ENCODE data around the gene GPRASP2.
"Not testable (repeated sequence)": the region's sequence is repeated elsewhere in the genome, so short reads cannot be mapped to it uniquely, and the experiment has no call there.

The GPRASP2 gene

DNA sequence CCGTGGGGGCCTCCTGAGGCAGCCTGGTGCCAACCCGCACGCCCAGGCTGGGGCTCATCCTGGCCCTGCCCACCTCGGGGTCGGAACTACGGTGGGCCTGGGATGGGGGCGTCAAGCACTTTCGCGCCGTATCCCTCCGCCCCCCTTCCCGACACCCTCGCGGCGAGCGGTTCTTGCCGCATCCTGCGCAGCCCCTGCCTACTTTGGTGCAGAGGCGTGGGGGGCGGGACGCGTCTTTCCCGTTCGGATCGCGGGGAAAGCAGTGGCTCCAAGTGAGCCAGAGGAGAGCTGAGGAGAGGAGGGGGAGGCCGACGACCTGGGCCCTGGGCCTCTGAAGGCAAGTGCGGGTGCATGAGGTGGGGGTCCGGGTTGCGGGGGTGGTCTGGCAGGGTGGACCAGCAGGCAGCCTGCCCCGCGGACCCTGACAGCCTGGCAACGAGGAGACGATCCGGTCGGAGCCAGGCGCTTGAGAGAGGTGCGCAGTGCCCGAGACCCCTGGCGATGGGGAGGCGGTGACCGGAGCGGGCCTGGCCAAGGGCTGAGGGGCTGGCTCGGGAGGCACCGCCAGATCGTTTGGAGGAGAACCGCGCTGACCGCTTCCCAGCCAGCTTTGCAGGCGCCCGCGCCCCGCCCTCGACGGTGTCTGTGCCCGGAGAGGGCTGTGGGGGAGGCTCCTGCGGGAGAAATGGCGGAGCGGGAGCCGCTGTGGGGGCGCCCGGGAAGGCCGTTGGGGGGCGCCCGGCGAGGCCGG lies at the start of gene GPRASP2:
Gene GPRASP2, plus strand, starts transcription at position 233 of the 751 bp plus-strand sequence. CDS start 2,422 bp downstream, outside the sequence.
- in situ Hi-C loops (cut with MboI; ENCODE audit: low pct_unique_long_range_greater_than_20kb, low sequenced_read_pairs), result no loop called here
- peak; percentile 57 for DNase-seq

DNA sequence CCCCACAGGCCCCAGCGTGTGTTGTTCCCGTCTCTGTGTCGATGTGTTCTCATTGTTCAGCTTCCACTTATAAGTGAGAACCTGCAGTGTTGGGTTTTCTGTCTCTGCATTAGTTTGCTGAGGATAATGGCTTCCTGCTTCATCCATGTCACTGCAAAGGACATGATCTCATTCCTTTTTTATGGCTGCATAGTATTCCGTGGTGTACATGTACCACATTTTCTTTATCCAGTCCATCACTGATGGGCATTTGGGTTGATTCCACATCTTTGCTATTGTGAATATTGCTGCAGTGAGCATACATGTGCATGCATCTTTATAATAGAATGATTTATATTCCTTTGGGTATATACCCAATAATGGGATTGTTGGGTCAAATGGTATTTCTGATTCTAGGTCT lies 48.4 kb upstream of the GPRASP2 start:
- in situ Hi-C loops (cut with MboI; ENCODE audit: low pct_unique_long_range_greater_than_20kb, low sequenced_read_pairs); DNase-seq: not testable (repeated sequence)

DNA sequence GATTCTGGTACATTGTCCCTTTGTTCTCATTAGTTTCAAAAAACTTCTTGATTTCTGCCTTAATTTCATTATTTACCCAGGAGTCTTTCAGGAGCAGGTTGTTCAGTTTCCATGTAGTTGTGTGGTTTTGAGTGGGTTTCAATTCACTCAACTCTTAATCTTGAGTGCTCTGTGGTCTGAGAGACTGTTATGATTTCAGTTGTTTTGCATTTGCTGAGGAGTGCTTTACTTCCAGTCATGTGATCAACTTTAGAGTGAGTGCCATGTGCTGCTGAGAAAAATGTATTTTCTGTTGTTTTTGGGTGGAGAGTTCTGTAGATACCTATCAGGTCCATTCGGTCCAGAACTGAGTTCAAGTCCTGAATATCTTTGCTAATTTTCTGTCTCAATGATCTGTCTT lies 45.2 kb upstream of the GPRASP2 start:
- in situ Hi-C loops (cut with MboI; ENCODE audit: low pct_unique_long_range_greater_than_20kb, low sequenced_read_pairs); DNase-seq: not testable (repeated sequence)

DNA sequence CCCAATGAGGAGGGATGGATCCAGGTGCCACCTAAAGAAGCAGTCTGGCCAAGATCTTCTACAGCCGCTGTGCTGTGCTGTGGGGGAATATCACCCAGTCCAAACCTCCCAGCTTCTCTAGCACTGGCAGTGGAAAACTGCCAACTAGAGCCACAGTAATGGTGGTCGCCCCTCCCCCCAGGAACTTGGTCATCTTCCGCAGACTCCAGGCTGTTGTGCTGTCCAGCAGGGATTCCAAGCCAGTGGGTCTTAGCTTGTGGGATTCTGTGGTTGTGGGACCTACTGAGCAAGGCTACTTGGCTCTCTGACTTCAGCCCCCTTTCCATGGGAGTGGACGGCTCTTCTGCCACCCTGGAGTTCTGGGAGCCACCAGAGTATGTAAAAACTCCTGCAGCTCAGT lies 42.7 kb upstream of the GPRASP2 start:
- in situ Hi-C loops (cut with MboI; ENCODE audit: low pct_unique_long_range_greater_than_20kb, low sequenced_read_pairs), result no loop called here
- no peak for DNase-seq

DNA sequence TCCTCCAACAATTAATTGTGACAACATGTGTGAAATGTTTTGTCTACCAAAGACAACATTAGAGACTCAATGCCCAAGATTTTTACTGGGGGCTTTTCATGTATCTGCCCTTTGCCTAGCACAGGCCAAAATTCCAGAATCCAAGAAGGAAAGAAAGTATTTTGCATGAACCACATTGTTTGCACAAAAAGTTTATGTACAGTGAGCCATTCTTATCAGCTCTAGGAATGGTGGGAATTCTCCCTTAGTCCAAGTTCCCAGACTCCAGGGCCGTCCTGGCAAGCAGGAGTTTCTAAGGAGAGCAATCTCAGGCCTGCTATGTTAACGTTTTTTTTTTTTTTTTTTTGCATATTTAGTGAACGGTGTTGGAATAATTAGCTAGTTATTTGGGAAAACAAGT lies 39.4 kb upstream of the GPRASP2 start:
- no peak for DNase-seq
- in situ Hi-C loops (cut with MboI; ENCODE audit: low pct_unique_long_range_greater_than_20kb, low sequenced_read_pairs), result no loop called here

DNA sequence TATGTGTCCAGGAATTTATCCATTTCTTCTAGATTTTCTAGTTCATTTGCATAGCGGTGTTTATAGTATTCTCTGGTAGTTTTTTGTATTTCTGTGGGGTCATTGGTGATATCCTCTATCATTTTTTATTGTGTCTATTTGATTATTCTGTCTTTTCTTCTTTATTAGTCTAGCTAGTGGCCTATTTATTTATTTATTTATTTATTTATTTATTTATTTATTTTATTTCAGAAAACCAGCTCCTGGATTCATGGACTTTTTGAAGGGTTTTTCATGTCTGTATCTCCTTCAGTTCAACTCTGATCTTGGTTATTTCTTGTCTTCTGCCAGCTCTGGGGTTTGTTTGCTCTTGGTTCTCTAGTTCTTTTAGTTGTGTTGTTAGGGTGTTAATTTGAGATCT lies 34.8 kb upstream of the GPRASP2 start:
- DNase-seq; in situ Hi-C loops (cut with MboI; ENCODE audit: low pct_unique_long_range_greater_than_20kb, low sequenced_read_pairs): not testable (repeated sequence)

DNA sequence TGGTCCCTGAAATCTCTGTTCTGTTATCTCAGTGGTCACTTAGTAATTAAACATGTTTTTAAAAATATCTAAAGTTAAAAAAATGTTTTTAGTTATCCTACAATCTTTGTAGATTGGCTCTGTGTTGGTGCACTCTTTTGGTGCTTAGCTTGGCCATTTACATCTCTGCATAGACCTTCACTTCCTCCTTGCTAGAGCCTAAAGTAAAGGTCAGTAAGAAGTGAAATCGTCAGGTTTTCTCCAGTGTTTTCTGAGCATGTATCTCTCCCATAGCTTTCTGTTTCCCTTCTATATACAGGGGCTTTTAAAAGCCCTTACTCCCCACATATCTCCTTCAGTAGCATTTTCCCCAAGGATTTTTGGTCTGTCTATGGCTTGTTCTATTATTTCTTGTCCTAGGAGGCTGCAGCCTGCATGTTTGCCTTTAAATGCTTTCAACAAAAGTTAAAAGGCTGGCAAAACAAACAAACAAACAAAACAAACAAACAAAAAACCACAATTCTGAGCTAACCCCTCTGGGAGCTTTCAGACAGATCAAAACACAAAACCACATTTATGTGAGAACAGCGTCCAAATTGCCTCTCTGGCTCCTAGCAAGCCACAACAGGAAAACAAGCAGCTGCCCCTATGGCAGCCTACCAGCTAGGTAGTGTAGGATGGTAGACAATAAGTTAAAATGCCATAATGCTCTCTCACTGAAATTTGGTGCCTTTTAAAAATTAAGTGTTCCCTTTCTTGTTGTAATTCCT lies 27.3 kb upstream of the GPRASP2 start:
- DNase-seq, result peak; percentile 36
- in situ Hi-C loops (cut with MboI; ENCODE audit: low pct_unique_long_range_greater_than_20kb, low sequenced_read_pairs), result no loop called here

DNA sequence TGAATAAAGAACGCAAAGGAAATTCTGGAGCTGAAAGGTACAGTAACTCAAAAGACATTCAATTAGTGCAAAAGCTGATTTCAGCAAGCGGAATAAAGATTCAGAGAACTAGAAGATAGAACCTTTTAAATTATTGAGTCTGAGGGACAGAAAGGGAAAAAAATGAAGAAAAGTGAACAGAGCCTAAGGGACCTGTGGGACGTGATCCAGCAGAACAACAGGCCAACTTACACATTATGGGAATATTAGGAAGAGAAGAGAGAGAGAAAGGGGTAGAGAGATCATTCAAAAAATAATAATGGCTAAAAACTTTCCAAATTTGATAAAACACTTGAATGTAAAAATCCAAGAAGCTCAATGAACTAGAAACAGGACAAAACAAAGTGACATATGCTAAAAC lies 17.5 kb upstream of the GPRASP2 start:
- in situ Hi-C loops (cut with MboI; ENCODE audit: low pct_unique_long_range_greater_than_20kb, low sequenced_read_pairs), result no loop called here

DNA sequence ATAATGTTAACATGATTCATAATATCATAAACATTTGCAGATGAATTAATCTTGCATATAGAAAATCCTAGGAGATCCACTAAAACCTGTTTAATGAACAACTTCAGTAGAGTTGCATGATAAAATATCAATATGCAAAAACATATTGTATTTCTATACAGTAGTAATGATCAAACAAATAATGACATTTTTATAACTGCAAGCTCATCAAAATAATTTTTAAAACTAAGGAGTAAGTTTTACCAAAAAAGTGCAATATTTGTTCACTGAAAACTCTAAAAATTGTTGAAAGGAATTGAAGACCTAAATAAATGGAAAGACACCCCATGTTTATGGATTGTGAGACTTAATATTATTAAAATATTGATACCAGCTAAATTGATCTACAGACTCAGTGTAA lies 15.9 kb upstream of the GPRASP2 start:
- in situ Hi-C loops (cut with MboI; ENCODE audit: low pct_unique_long_range_greater_than_20kb, low sequenced_read_pairs), result no loop called here
- DNase-seq, result no peak

More for the DNA sequence above, 17.5 kb upstream of the GPRASP2 start:
- DNase-seq, result no peak

DNA sequence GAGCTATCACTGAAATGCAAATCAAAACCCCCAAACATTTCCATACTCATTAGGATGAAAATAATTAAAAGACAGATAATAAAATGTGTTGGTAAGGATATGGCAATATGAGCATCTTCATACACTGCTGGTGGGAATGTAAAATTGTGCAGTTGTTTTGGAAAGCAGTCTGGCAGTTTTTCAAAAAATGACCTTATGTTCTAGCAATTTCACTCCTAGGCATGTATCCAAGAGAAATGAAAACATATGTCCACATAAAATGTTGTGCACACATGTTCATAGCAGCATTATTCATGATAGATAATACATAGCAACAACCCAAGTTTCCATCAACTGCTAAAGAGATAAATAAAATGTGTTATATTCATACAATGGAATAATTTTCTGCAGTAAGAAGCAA lies 14.8 kb upstream of the GPRASP2 start:
- DNase-seq, result no peak
- in situ Hi-C loops (cut with MboI; ENCODE audit: low pct_unique_long_range_greater_than_20kb, low sequenced_read_pairs), result no loop called here

DNA sequence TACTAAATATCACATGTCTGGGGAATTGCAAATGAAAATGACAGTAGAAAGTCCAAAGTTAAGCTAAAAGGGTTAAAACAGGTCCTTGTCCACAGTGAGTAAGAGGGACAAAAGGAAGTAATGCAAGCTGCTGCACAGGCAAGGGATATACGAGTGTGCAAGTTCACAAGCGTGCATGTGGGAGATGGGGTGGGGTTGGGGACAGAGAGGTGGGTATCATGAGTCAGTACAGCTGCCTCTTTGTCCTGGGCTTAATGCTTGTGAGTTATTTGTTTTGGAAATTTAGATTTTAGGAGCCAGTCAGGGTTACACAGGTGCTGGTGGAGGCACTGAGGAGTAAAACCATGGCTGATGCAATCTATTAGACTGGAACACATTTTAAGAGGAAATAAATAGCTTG lies 3.3 kb upstream of the GPRASP2 start:
- in situ Hi-C loops (cut with MboI; ENCODE audit: low pct_unique_long_range_greater_than_20kb, low sequenced_read_pairs), result no loop called here
- DNase-seq, result no peak

DNA sequence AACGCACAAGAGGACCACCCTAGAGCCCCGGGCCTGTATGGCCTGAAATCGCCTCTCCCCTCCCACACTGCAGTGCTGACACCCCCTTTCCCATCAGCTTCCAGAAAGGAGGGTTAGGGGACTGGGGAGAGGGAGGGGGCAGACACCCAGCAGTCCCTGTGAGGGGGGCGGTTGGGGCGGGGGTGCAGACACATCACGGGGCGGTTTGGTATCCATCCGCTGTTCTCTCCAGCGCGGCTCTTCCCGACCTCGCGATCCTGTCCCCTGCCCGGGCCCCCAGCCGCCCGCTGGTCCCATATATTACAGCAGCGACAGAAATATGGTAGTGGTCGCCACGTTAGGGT lies 404 bp upstream of the GPRASP2 start:
- DNase-seq, result no peak

DNA sequence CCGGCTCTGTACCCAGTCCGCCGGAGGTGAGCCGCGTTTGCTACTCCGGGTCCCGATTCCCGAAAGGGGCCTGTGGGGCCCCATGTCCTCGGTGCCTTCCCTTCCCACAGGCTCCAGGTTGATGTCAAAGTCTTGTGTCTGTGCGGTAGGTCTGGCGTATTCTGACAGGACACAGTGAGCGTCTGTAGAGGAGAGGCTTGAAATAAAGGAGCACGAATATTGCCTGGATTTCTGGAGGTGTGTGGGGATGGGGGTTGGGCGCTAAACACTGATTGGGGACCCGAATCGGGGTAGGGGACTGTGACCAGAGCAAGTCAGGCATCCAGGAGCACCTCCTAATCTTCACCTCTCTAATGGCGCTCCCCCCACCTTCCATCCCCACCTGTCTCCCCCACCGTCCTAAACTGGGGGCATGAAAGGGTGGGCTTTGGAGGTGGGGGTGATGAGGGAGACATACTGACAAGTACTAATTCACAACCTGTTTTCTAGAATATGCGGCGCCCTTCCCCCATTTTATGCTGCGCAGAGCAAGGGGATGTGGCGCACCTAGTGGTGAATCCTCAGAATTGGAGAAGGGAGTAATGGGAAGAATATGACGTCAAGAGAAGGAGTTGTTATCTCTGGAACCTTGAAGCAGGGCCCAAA lies 855 bp downstream of the GPRASP2 start:
- in situ Hi-C loops (cut with MboI; ENCODE audit: low pct_unique_long_range_greater_than_20kb, low sequenced_read_pairs), result no loop called here
- peak; percentile 84 for DNase-seq

More for the DNA sequence above, 404 bp upstream of the GPRASP2 start:
- in situ Hi-C loops (cut with MboI; ENCODE audit: low pct_unique_long_range_greater_than_20kb, low sequenced_read_pairs), result no loop called here

DNA sequence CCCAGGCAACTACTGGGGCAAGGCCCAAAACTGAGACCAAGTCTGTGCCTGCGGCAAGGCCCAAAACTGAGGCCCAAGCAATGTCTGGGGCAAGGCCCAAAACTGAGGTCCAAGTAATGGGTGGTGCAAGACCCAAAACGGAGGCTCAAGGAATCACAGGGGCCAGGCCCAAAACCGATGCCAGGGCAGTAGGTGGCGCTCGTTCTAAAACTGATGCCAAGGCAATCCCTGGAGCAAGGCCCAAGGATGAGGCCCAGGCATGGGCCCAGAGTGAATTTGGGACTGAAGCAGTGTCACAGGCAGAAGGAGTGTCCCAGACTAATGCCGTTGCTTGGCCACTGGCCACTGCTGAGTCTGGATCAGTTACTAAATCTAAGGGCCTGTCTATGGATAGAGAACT lies 2.7 kb downstream of the GPRASP2 start:
- DNase-seq, result no peak
- in situ Hi-C loops (cut with MboI; ENCODE audit: low pct_unique_long_range_greater_than_20kb, low sequenced_read_pairs), result no loop called here

DNA sequence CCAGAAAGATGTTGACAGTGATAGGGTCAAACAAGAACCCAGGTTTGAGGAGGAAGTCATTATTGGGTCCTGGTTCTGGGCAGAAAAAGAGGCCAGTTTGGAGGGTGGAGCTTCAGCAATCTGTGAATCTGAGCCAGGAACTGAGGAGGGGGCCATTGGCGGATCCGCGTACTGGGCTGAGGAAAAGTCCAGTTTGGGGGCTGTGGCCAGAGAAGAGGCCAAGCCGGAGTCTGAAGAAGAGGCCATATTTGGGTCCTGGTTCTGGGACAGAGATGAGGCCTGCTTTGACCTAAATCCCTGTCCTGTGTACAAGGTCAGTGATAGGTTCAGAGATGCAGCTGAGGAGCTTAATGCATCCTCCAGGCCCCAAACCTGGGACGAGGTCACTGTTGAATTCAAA lies 3.7 kb downstream of the GPRASP2 start:
- in situ Hi-C loops (cut with MboI; ENCODE audit: low pct_unique_long_range_greater_than_20kb, low sequenced_read_pairs), result no loop called here
- DNase-seq, result no peak

DNA sequence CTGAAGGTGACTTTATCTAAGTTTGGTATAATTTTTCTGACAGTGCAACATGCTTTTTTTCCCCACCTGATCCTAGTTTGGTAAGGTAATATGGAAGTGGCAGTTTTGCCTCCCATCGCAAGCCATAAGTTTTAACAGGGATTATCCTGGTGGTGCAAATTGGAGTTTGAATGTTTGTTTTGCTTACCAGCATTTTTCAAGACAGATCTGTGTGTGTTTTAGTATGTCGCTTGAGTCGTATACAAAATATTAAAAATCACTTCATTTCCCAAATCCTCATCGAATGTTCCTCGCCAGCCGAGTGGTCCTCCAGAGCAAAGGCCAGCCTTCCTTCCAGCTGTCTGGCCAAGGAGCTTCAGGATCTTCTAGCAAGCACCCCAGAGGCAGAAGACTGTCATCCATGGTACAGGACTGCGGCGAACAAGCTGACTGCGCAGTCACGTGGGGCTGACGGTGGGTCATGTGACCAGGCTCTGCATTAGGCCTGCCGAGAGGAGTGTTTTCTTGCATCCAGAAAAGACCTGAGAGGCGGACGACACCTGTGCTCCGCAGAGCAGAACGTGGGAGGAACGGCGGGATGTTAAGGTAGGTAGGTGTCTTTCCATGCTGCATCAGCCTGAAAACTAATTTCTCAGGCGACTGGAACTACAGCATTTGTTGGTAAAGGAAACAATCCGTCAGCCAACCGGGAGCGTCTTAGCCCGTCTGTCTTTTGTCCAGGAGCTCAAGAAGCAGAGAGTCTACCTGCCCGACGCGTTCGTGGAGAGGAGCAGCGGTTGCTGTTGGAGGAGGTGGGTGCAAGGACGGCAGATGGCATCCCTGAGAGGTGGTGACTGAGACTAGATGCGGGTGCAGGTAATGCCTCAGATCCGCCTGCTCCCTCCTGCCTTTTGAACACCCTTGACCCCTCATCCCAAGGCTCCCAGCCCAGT lies 8.3 kb downstream of the GPRASP2 start, which contains the start of gene GPRASP3:
Gene GPRASP3, plus strand, starts transcription at position 507 of the 932 bp plus-strand sequence. CDS start 28,253 bp downstream, outside the sequence.
- in situ Hi-C loops (cut with MboI; ENCODE audit: low pct_unique_long_range_greater_than_20kb, low sequenced_read_pairs), result no loop called here
- DNase-seq, result no peak

DNA sequence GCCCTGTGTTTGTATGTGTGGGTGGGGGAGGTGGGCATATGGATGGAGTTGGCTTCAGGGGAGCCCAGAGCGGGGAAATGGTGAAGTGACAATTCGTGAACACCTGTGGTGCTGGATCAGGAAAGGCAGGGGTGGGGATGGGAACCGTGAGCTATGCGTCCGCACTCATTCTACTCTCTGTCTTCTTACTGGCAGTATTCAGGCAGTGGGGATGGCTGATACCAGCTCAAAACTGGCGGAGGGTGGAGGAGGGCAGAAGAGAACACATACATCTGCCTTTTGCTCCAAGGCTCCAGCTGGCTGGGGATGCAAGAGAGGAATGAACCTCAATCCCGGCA lies 8.9 kb downstream of the GPRASP2 start:
- in situ Hi-C loops (cut with MboI; ENCODE audit: low pct_unique_long_range_greater_than_20kb, low sequenced_read_pairs); DNase-seq: not testable (repeated sequence)

DNA sequence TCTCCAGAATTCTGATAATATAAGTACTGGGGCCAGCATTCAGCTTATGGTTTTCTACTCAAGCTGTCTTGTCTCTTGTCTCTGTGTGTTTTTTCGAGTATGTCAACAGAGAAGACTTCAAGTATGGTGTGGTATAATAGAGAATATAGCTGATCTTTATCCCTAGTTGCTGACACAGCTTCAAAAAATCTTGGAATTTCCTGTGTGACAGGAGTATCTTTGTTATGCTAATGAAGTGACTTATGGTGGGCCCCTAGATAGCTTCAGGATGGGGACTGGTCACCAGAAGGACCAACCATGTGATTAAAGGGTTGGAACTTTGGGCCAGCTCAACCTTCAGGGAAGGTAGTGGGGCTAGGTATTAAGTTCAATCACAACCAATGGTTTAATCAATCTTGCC lies 11.2 kb downstream of the GPRASP2 start:
- DNase-seq, result no peak
- in situ Hi-C loops (cut with MboI; ENCODE audit: low pct_unique_long_range_greater_than_20kb, low sequenced_read_pairs), result no loop called here

DNA sequence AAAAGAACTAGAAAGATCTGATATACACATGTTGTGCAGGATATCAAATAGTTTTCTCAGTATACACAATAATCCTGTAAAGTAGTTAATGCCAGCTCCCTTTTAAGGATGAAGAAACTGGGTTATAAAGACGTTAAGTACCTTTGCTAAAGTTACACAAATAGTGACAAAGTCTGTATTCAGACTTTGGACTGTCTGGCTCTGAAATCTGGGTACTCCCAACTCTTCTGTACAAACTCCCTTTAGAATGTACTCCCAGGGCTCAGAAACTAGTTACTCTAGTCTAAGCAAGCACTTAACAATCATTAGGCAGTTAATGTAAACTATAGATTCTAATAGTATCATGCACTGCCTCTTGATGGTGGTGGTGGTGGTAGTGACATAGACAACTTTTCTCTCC lies 15.5 kb downstream of the GPRASP2 start:
- in situ Hi-C loops (cut with MboI; ENCODE audit: low pct_unique_long_range_greater_than_20kb, low sequenced_read_pairs), result no loop called here
- DNase-seq, result no peak
